Measurements from ENCODE around the gene MYO18A. TPM values are rescaled to one million over a fixed set of nuclear protein-coding genes. Genes with fewer than 3 reads are reported as not detected.

Gene MYO18A
- total RNA-seq, 1 donor from 2014 or later = 48.2 TPM

DNA sequence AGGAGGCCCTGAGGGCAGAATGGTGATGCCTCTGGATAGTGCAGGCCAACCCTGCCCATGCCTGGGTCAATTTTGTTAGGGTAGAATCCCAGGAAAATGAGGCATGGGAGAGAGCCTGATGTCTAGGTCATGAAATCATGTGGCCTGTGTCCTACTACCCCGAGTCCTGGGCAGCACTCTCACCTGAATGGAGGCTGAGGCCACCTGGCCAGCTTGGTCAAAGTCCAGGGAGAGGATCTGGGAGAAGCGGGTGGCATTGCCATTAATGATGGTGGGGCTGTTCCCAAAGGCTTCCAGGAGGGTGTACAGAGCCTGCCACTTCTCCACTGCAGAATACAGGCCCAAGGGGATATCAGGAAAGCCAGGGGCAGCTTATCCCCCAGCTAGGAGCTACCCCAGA lies 59.8 kb downstream of the MYO18A start:
- no peak for DNase-seq (ENCODE audit: low read depth, low spot score)
- H3K27me3 Mint-ChIP-seq (ENCODE audit: low read depth) = no peaks in the 10 kb centered on the region
- H3K9me3 Mint-ChIP-seq = no peaks in the 10 kb centered on the region
- TF ChIP-seq, protein P1, sequence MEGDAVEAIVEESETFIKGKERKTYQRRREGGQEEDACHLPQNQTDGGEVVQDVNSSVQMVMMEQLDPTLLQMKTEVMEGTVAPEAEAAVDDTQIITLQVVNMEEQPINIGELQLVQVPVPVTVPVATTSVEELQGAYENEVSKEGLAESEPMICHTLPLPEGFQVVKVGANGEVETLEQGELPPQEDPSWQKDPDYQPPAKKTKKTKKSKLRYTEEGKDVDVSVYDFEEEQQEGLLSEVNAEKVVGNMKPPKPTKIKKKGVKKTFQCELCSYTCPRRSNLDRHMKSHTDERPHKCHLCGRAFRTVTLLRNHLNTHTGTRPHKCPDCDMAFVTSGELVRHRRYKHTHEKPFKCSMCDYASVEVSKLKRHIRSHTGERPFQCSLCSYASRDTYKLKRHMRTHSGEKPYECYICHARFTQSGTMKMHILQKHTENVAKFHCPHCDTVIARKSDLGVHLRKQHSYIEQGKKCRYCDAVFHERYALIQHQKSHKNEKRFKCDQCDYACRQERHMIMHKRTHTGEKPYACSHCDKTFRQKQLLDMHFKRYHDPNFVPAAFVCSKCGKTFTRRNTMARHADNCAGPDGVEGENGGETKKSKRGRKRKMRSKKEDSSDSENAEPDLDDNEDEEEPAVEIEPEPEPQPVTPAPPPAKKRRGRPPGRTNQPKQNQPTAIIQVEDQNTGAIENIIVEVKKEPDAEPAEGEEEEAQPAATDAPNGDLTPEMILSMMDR (conservative IDR thresholded peaks at IDR 0.05) = no peak
- peaks cover 4% of the 10 kb centered on the region for H3K4me1 Mint-ChIP-seq
- H3K4me3 Mint-ChIP-seq = no peak overlapping the region
- H3K36me3 Mint-ChIP-seq (ENCODE audit: low read depth) = no peaks in the 10 kb centered on the region
- no peak overlapping the region for H3K27ac Mint-ChIP-seq (ENCODE audit: unreplicated experiment)

DNA sequence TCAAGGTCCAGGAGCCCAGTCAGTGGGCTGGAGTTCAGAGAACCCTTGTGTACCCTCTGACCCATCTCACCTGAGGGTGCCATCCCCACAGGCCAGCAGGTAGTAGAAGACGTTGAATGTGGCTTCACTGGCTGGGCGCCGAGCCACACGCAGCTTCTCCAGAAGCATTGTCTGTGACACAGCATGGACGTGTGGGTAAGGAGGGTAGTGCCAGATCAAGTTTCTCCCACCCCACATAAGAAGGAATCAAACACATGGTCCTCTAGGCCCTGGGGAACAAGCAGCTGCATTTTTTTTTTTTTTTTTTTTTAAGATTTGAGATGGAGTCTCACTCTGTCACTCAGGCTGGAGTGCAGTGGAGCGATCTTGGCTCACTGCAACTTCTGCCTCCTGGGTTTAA lies 60.9 kb downstream of the MYO18A start:
- Mint-ChIP-seq H3K9me3 (no peaks in the 10 kb centered on the region), H3K27ac (ENCODE audit: unreplicated experiment) (no peak overlapping the region), H3K36me3 (ENCODE audit: low read depth) (no peaks in the 10 kb centered on the region), H3K27me3 (ENCODE audit: low read depth) (no peaks in the 10 kb centered on the region), H3K4me1 (peaks cover 4% of the 10 kb centered on the region), H3K4me3 (no peak overlapping the region)
- TF ChIP-seq, protein P1 (conservative IDR thresholded peaks at IDR 0.05) = no peak
- DNase-seq (ENCODE audit: low read depth, low spot score) = no peak

DNA sequence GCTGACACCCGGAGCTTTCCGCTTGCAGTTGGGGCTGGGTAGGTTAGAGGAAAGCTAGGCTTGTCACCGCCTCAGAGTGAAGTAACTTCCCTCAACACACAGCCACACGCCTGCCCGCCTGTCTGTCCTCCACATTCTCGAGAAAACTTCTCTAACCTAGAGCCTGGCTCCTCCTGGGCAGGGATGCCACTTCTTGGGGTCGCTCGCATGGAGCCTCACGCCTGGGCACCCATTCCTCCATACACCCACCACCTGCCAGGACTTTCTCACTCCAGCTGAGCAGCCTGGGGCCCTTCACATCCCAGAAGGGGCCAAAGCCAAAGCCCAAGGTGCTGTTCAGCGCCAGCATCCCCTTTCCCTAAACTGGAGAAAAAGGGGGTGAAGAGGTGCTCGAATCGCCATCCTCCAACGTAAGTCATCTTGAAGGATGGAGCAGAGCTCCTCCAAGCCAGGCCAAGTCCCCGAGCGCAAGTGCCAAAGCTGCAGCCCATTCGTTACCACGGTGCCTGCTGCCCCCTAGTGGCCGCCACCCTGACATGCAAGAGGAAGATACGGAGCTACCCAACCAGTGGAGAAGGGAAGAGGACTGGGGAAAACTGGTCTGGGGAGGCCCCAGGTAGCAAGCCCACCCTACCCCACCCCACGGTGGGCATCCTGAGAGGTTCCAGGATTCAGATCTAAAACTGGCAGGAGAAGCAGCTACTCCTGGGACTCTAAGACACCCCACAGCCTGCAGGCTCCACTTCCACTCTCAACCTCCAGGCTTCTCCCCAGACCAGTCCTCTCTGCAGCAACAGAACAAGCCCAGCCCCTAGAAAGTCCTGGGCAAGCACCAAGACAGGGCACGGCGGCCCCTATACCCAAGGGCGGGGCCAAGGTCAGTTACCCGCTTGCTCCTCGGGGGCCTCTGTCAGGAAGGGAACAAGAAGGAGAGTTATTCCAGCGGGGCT lies 63.1 kb downstream of the MYO18A start:
- Mint-ChIP-seq H3K36me3 (ENCODE audit: low read depth) (no peaks in the 10 kb centered on the region), H3K4me3 (no peak overlapping the region), H3K9me3 (no peaks in the 10 kb centered on the region), H3K27ac (ENCODE audit: unreplicated experiment) (no peak overlapping the region), H3K27me3 (ENCODE audit: low read depth) (no peaks in the 10 kb centered on the region), H3K4me1 (peaks cover 4% of the 10 kb centered on the region)
- DNase-seq (ENCODE audit: low read depth, low spot score) = peak; percentile 80
- TF ChIP-seq, protein P1 (conservative IDR thresholded peaks at IDR 0.05) = peak; percentile 94

DNA sequence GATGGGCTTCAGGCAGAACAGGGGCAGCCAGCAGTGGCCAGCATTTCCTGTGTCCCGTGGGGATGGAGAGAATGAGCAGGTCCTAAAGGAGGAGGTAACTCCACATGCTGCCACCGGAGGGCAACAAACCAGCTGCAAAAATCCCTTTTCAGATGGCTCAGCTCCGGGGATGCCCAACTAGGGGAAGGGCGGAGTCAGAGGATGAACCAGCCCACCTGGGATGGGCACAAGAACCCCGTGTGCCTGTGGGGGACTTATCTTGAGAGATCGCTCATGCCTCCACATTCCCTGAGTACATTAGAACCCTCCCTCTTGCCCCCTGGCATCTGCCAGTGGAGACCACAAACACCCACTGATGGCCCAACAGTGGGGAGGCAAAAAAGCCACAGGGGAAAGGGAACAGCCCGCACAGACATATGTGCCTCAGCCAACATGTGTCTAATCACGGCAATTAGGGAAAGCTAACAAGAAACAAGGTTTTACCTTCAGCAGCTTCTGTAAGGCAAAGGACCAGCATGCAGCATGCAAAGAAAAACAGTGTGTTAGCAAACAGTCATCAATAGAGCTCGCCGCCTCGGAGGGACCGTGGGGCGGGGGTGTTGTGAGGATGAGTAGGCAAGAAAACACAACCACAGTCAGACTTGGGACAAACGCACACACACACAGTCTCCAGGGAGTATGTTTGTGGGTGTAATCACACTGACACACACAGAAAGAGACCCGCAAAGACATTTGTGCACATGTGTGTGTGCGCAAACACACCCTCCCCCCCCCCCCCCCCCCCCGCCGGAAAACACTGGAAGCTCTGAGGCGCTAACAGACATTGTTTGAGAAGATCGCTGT lies 64.0 kb downstream of the MYO18A start:
- TF ChIP-seq, protein P1 (conservative IDR thresholded peaks at IDR 0.05) = peak; percentile 57
- no peak overlapping the region for H3K27ac Mint-ChIP-seq (ENCODE audit: unreplicated experiment)
- H3K4me1 Mint-ChIP-seq = peaks cover 4% of the 10 kb centered on the region
- H3K27me3 Mint-ChIP-seq (ENCODE audit: low read depth) = no peaks in the 10 kb centered on the region
- DNase-seq (ENCODE audit: low read depth, low spot score) = peak; percentile 29
- no peaks in the 10 kb centered on the region for H3K36me3 Mint-ChIP-seq (ENCODE audit: low read depth)
- no peaks in the 10 kb centered on the region for H3K9me3 Mint-ChIP-seq
- H3K4me3 Mint-ChIP-seq = no peak overlapping the region

DNA sequence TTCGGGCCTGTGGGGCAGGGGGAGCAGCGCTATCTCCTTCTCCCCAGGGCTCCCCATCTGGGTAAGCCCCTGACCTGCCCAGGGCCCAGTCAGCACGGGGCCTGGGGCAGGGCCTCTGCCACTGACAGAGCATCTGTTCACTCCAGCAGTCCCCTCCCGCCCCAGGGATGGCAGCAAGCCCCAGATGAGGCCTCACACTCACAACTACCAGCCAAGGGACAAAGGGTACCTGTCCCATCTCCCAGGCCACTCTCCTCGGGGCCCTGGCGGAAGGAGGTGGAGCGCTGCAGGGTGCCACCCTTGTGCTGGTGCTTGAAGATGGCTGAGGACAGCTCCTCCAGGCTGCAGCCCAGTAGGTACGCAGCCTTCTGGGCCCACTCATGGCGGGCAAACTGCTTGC lies 64.8 kb downstream of the MYO18A start:
- H3K36me3 Mint-ChIP-seq (ENCODE audit: low read depth) = no peaks in the 10 kb centered on the region
- TF ChIP-seq, protein P1 (conservative IDR thresholded peaks at IDR 0.05) = no peak
- H3K4me1 Mint-ChIP-seq = peaks cover 4% of the 10 kb centered on the region
- no peak overlapping the region for H3K4me3 Mint-ChIP-seq
- H3K27ac Mint-ChIP-seq (ENCODE audit: unreplicated experiment) = no peak overlapping the region
- H3K9me3 Mint-ChIP-seq = no peaks in the 10 kb centered on the region
- no peak for DNase-seq (ENCODE audit: low read depth, low spot score)
- H3K27me3 Mint-ChIP-seq (ENCODE audit: low read depth) = no peaks in the 10 kb centered on the region
